ENCODE results near the gene NSG2.

GRCh38 chr5:174154559-174154958, 109.1 kb downstream of the NSG2 start:
- TF ChIP-seq CTCF (IDR thresholded peaks at IDR 0.05) (no peak), POLR2A (IDR thresholded peaks at IDR 0.05) (no peak)
